ENCODE measurements around the gene SAMD4A. TPM values are rescaled to one million over a fixed set of nuclear protein-coding genes. Genes with fewer than 3 reads are reported as not detected.

Gene SAMD4A
- total and polyA plus RNA-seq, 2 experiments from 2014 or later, result 7.2 to 33.0 TPM

DNA sequence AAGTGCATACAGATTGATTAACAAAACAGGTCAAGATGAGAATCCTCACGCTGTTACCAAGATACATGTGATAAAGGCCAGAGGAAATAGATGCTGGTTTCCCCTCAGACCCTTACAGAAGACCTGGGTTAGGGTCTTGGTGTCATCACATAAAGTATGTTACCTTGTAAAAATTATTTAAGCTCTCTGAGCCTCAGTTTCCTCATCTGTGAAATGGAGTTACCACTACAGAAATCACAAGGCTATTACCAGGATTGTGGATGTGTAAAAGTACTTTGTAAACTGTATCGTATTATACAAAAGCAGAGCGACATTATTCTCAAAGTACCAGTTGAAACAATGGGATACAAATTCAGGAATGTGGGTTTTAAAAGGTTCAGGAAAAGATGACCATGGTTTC, 14.0 kb downstream of the SAMD4A start:
- no peak overlapping the region for H2AFZ ChIP-seq
- no peak overlapping the region for H3K4me2 ChIP-seq (ENCODE audit: unreplicated experiment)
- H3K4me3 ChIP-seq, result no peak overlapping the region
- H3K27me3 ChIP-seq (replicated peaks; ENCODE audit: insufficient read depth), result no peaks in the 10 kb centered on the region
- no peaks in the 10 kb centered on the region for H3K9me2 ChIP-seq (ENCODE audit: insufficient read depth)
- no peak overlapping the region for H3K27ac ChIP-seq
- H3K36me3 ChIP-seq (ENCODE audit: low read depth), result peaks cover 8% of the 10 kb centered on the region
- peaks cover 23% of the 10 kb centered on the region; the same call in 1 of the 2 replicates for H4K20me1 ChIP-seq (ENCODE audit: insufficient read depth)
- no peak for TF ChIP-seq EZH2 (IDR thresholded peaks at IDR 0.05; ENCODE audit: insufficient read depth, poor library complexity, severe bottlenecking)
- TF ChIP-seq EZH2phosphoT487 (IDR thresholded peaks at IDR 0.05; ENCODE audit: insufficient read depth, low read depth), result no peak
- no peaks in the 10 kb centered on the region for H3K9me3 ChIP-seq (ENCODE audit: low read depth)
- no peak for DNase-seq
- 98 to 99% methylated on average over 3 of the region's 3 CpGs for WGBS, 2 experiments (ENCODE audit: low coverage in 1 of 2, low lambda C conversion rate in 2 of 2, missing lambda C conversion rate in 2 of 2)
- H3K79me2 ChIP-seq (ENCODE audit: insufficient read depth), result peaks cover 100% of the 10 kb centered on the region
- no peak overlapping the region for H3K9ac ChIP-seq
- H3F3A ChIP-seq (ENCODE audit: insufficient read depth), result peaks cover 8% of the 10 kb centered on the region
- peaks cover 8% of the 10 kb centered on the region; the same call in 1 of the 2 replicates for H3K4me1 ChIP-seq (ENCODE audit: insufficient read depth)
- in situ Hi-C loops (cut with MboI), result no loop called here

DNA sequence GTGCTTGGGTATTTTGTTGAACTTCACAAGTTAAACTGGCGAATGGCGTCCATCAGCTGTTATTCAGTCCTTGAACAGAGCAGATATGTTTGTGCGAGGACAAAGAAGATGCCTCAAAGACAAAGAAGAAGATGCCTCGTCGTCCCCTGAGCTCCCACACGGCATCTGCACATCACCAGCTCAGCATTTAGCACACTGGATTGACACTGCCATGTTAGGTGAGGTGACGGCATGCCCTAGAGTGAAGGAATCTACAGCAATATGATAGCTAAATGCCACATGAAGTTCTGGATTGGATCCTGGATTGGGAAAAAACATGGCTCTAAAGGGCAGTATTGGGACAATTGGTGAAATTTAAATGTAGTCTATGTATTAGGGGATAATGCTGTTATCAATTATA, 15.4 kb downstream of the SAMD4A start:
- Histone ChIP-seq H3K9me3 (ENCODE audit: low read depth) (no peaks in the 10 kb centered on the region), H3F3A (ENCODE audit: insufficient read depth) (peaks cover 8% of the 10 kb centered on the region), H2AFZ (no peak overlapping the region), H3K27me3 (replicated peaks; ENCODE audit: insufficient read depth) (no peaks in the 10 kb centered on the region), H3K4me1 (ENCODE audit: insufficient read depth) (no peaks in the 10 kb centered on the region), H3K9ac (no peak overlapping the region), H3K79me2 (ENCODE audit: insufficient read depth) (peaks cover 100% of the 10 kb centered on the region), H3K36me3 (ENCODE audit: low read depth) (peaks cover 8% of the 10 kb centered on the region), H3K4me2 (ENCODE audit: unreplicated experiment) (no peak overlapping the region), H4K20me1 (ENCODE audit: insufficient read depth) (peaks cover 23% of the 10 kb centered on the region; the same call in 1 of the 2 replicates), H3K27ac (no peak overlapping the region), H3K9me2 (ENCODE audit: insufficient read depth) (no peaks in the 10 kb centered on the region), H3K4me3 (no peak overlapping the region)
- no peak for DNase-seq
- in situ Hi-C loops (cut with MboI), result no loop called here
- TF ChIP-seq EZH2phosphoT487 (IDR thresholded peaks at IDR 0.05; ENCODE audit: insufficient read depth, low read depth) (no peak), EZH2 (IDR thresholded peaks at IDR 0.05; ENCODE audit: insufficient read depth, poor library complexity, severe bottlenecking) (no peak)
- WGBS, 2 experiments (ENCODE audit: low coverage in 1 of 2, low lambda C conversion rate in 2 of 2, missing lambda C conversion rate in 2 of 2), result 87 to 90% methylated on average over 7 of the region's 7 CpGs

DNA sequence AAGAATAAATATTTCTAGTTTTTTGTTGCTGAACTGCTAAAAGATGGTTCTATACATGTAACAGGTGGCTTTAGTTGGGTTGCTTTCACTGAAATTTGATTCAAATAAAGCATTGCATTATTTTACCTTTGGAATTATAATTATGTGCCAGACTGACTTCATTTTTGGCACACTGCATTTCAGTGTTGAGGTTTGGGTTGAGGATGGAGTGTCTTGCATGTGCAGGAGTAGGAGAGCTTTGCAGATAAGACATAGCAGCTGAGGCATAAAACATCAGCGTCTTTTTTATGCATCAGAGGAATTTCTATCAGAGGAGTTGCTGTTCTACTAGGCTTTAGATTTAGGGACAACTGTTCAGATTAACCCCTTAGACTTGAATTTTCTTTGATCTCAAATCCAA, 17.2 kb downstream of the SAMD4A start:
- peaks cover 100% of the 10 kb centered on the region for H3K79me2 ChIP-seq (ENCODE audit: insufficient read depth)

DNA sequence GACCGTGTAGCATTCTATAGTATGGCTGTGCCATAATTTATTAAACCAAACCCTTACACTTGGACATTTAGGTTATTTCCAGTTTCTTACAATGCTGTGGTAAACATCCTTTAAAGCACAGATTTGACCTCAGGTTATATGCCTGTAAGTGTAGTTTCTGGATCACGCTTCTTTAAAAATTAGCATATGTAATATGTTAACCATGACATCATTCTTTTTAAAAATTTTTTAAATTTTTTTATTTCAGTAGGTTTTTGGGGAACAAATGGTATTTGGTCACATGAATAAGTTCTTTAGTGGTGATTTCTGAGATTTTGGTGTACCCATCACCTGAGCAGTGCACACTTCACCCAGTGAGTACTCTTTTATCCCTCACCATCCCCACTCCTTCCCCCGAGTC, 18.3 kb downstream of the SAMD4A start:
- in situ Hi-C loops (cut with MboI), result no loop called here
- WGBS, 2 experiments (ENCODE audit: low coverage in 1 of 2, low lambda C conversion rate in 2 of 2, missing lambda C conversion rate in 2 of 2), result 96 to 98% methylated on average over 3 of the region's 3 CpGs
- no peak for TF ChIP-seq EZH2 (IDR thresholded peaks at IDR 0.05; ENCODE audit: insufficient read depth, poor library complexity, severe bottlenecking)
- TF ChIP-seq EZH2phosphoT487 (IDR thresholded peaks at IDR 0.05; ENCODE audit: insufficient read depth, low read depth), result no peak

More for the DNA sequence above, 17.2 kb downstream of the SAMD4A start:
- peaks cover 8% of the 10 kb centered on the region for H3K36me3 ChIP-seq (ENCODE audit: low read depth)
- in situ Hi-C loops (cut with MboI), result no loop called here
- H3K27me3 ChIP-seq (replicated peaks; ENCODE audit: insufficient read depth), result no peaks in the 10 kb centered on the region
- H2AFZ ChIP-seq, result no peak overlapping the region
- 4 to 7% methylated on average over 1 of the region's 1 CpG for WGBS, 2 experiments (ENCODE audit: low coverage in 1 of 2, low lambda C conversion rate in 2 of 2, missing lambda C conversion rate in 2 of 2)
- DNase-seq, result no peak
- no peak overlapping the region for H3K4me3 ChIP-seq
- H3F3A ChIP-seq (ENCODE audit: insufficient read depth), result peaks cover 17% of the 10 kb centered on the region
- H3K4me1 ChIP-seq (ENCODE audit: insufficient read depth), result peaks cover 10% of the 10 kb centered on the region
- no peak overlapping the region for H3K9ac ChIP-seq
- TF ChIP-seq EZH2phosphoT487 (IDR thresholded peaks at IDR 0.05; ENCODE audit: insufficient read depth, low read depth) (no peak), EZH2 (IDR thresholded peaks at IDR 0.05; ENCODE audit: insufficient read depth, poor library complexity, severe bottlenecking) (no peak)
- no peak overlapping the region for H3K4me2 ChIP-seq (ENCODE audit: unreplicated experiment)
- no peaks in the 10 kb centered on the region for H3K9me3 ChIP-seq (ENCODE audit: low read depth)
- no peaks in the 10 kb centered on the region for H3K9me2 ChIP-seq (ENCODE audit: insufficient read depth)
- peaks cover 19% of the 10 kb centered on the region; the same call in 1 of the 2 replicates for H4K20me1 ChIP-seq (ENCODE audit: insufficient read depth)
- H3K27ac ChIP-seq, result no peak overlapping the region

More for the DNA sequence above, 18.3 kb downstream of the SAMD4A start:
- no peak overlapping the region for H2AFZ ChIP-seq
- no peaks in the 10 kb centered on the region for H3K9me2 ChIP-seq (ENCODE audit: insufficient read depth)
- no peak overlapping the region for H3K9ac ChIP-seq
- DNase-seq, result no peak
- H3F3A ChIP-seq (ENCODE audit: insufficient read depth), result peaks cover 22% of the 10 kb centered on the region
- H3K9me3 ChIP-seq (ENCODE audit: low read depth), result no peaks in the 10 kb centered on the region
- H3K79me2 ChIP-seq (ENCODE audit: insufficient read depth), result peaks cover 99% of the 10 kb centered on the region
- H3K27me3 ChIP-seq (replicated peaks; ENCODE audit: insufficient read depth), result no peaks in the 10 kb centered on the region
- peaks cover 21% of the 10 kb centered on the region for H3K4me1 ChIP-seq (ENCODE audit: insufficient read depth)
- H3K4me2 ChIP-seq (ENCODE audit: unreplicated experiment), result no peak overlapping the region
- H3K36me3 ChIP-seq (ENCODE audit: low read depth), result peaks cover 8% of the 10 kb centered on the region; the same call in 1 of the 2 replicates
- peaks cover 13% of the 10 kb centered on the region; the same call in 1 of the 2 replicates for H4K20me1 ChIP-seq (ENCODE audit: insufficient read depth)
- no peak overlapping the region for H3K4me3 ChIP-seq
- H3K27ac ChIP-seq, result no peak overlapping the region
